KOPT-K1 (cell line): ENCODE measurements around the gene PRDX4.
"Not testable (repeated sequence)": the region's sequence is repeated elsewhere in the genome, so short reads cannot be mapped to it uniquely, and the experiment has no call there.

Experiments
- H3K27ac ChIP-seq: fragments of 200-600 bp; sonication (generic); 2 replicates; pipeline ENCODE4 v1.5.1; 2016; ENCODE audit warnings: antibody characterized with exemption, mild to moderate bottlenecking, low read depth, low read length; ENCODE audit not compliant: poor library complexity, severe bottlenecking
- H3K36me3 ChIP-seq: fragments of 200-600 bp; sonication (generic); 2 replicates; pipeline ENCODE4 v1.5.1; 2017; ENCODE audit warnings: antibody characterized with exemption, mild to moderate bottlenecking, low read length, moderate library complexity; ENCODE audit not compliant: insufficient read depth
- H3K9me3 ChIP-seq: fragments of 200-600 bp; sonication (generic); 2 replicates; pipeline ENCODE4 v1.5.1; 2017; ENCODE audit warnings: antibody characterized with exemption, low read length, mild to moderate bottlenecking; ENCODE audit not compliant: insufficient read depth, poor library complexity, severe bottlenecking

The PRDX4 gene

GRCh38 chrX:23661671-23662070 is 5.6 kb upstream of the PRDX4 start:
- Histone ChIP-seq H3K36me3 (no peaks in the 10 kb centered on the region), H3K27ac (no peak overlapping the region), H3K9me3 (no peaks in the 10 kb centered on the region)

DNA sequence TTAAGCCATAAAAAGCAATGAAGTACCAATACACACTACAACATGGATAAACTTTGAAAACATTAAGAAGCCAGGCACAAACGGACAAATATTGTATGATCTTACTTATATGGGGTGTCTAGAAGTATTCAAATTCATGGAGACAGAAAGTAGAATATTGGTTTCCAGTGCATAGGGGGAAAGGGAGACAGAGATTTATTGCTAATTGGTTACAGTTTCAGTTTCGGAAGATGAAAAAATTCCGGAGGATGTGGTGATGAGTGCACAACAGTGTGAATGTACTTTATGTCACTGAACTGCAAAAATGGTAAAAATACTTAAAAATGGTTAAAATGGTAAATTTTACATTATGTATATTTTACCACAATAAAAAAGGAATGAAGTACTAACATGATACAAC is 5.1 kb upstream of the PRDX4 start:
- H3K27ac ChIP-seq = no peak overlapping the region
- H3K9me3 ChIP-seq = no peaks in the 10 kb centered on the region
- no peaks in the 10 kb centered on the region for H3K36me3 ChIP-seq

GRCh38 chrX:23662853-23663252 is 4.4 kb upstream of the PRDX4 start:
- H3K36me3 ChIP-seq = no peaks in the 10 kb centered on the region
- no peak overlapping the region for H3K27ac ChIP-seq

DNA sequence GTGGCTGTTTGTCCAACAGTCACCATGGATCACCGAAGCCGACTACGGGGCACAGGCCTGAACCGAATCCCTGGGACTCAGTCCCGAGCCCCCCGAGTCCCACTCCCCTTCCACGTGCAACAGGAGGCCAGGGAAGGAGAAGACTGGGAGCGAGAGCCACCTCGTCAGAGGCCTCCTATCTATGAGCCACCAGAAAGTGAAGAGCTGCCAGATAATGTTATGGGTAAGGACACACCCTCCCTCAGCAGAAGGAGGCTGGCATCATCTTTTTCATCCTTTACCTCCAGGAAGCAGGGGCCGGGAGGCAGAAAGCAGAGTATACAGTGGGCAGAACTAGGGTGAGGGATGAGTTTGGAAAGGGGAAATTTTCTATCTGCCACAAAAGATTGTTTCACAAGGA is 2.8 kb upstream of the PRDX4 start:
- H3K9me3 ChIP-seq = no peaks in the 10 kb centered on the region

More at GRCh38 chrX:23662853-23663252, 4.4 kb upstream of the PRDX4 start:
- H3K9me3 ChIP-seq = no peaks in the 10 kb centered on the region

GRCh38 chrX:23666282-23666681 is 1.0 kb upstream of the PRDX4 start:
- H3K27ac ChIP-seq = no peak overlapping the region
- H3K36me3 ChIP-seq = peaks cover 7% of the 10 kb centered on the region; the same call in 1 of the 2 replicates
- no peaks in the 10 kb centered on the region for H3K9me3 ChIP-seq

More for the DNA sequence above, 2.8 kb upstream of the PRDX4 start:
- Histone ChIP-seq H3K27ac (no peak overlapping the region), H3K36me3 (no peaks in the 10 kb centered on the region)

GRCh38 chrX:23668335-23668734 is 1.0 kb downstream of the PRDX4 start:
- Histone ChIP-seq H3K27ac (peak overlapping the region; percentile 73), H3K9me3 (no peaks in the 10 kb centered on the region), H3K36me3 (peaks cover 27% of the 10 kb centered on the region)

GRCh38 chrX:23670528-23670927 is 3.2 kb downstream of the PRDX4 start:
- H3K9me3 ChIP-seq = no peaks in the 10 kb centered on the region
- H3K27ac ChIP-seq = no peak overlapping the region
- peaks cover 46% of the 10 kb centered on the region for H3K36me3 ChIP-seq

GRCh38 chrX:23673108-23673507 is 5.8 kb downstream of the PRDX4 start:
- no peak overlapping the region for H3K27ac ChIP-seq
- H3K9me3 ChIP-seq = no peaks in the 10 kb centered on the region
- peaks cover 67% of the 10 kb centered on the region for H3K36me3 ChIP-seq

DNA sequence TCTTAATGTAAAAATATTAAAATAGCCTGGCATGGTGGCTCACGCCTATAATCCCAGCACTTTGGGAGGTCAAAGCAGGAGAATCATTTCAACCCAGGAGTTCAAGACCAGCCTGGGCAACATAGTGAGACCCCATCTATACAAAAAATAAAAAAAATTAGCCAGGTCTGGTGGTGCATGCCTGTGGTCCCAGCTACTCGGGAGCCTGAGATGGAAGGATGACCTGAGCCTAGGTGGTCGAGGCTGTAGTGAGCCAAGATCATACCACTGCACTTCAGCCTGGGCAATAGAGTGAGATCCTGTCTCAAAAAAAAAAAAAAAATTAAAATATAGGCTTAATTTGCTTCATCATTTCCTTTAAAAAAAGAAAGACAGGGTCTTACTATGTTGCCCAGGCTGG is 9.2 kb downstream of the PRDX4 start:
- H3K27ac ChIP-seq, H3K9me3 ChIP-seq: not testable (repeated sequence)
- H3K36me3 ChIP-seq = peaks cover 68% of the 10 kb centered on the region

DNA sequence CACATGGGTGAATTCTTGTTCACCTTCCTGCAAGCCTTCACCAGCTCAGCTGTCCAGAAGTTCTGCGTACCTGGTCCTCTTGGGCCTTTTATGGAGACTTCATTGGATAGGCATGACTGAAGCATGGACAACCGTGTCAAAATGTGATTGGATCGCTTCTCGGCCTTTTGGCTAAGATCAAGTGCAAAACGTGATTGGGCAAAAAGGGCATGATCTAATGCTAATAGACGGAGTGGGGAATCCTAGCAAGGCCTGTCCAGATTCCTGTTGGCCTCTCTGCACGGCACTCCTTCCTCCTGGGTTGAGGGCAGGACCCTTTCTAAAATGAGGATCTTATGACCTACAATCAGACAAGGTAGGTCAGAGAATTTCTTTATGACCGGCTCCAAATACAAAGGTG is 24.9 kb downstream of the PRDX4 start:
- Histone ChIP-seq H3K9me3 (no peaks in the 10 kb centered on the region), H3K27ac (no peak overlapping the region), H3K36me3 (peaks cover 1% of the 10 kb centered on the region; the same call in 1 of the 2 replicates)

- Histone ChIP-seq H3K36me3 (no peaks in the 10 kb centered on the region), H3K9me3 (no peaks in the 10 kb centered on the region), H3K27ac (no peak overlapping the region)
Observed at GRCh38 chrX:23694606-23695005, 27.3 kb downstream of the PRDX4 start.

GRCh38 chrX:23699636-23700194 is 32.4 kb downstream of the PRDX4 start:
- Histone ChIP-seq H3K36me3 (no peaks in the 10 kb centered on the region), H3K9me3 (no peaks in the 10 kb centered on the region), H3K27ac (no peak overlapping the region)

GRCh38 chrX:23704673-23705206 is 37.4 kb downstream of the PRDX4 start:
- H3K36me3 ChIP-seq = no peaks in the 10 kb centered on the region
- no peak overlapping the region for H3K27ac ChIP-seq
- H3K9me3 ChIP-seq = no peaks in the 10 kb centered on the region

- Histone ChIP-seq H3K9me3 (no peaks in the 10 kb centered on the region), H3K36me3 (no peaks in the 10 kb centered on the region), H3K27ac (no peak overlapping the region)
Observed at GRCh38 chrX:23705235-23705634, 37.9 kb downstream of the PRDX4 start.

DNA sequence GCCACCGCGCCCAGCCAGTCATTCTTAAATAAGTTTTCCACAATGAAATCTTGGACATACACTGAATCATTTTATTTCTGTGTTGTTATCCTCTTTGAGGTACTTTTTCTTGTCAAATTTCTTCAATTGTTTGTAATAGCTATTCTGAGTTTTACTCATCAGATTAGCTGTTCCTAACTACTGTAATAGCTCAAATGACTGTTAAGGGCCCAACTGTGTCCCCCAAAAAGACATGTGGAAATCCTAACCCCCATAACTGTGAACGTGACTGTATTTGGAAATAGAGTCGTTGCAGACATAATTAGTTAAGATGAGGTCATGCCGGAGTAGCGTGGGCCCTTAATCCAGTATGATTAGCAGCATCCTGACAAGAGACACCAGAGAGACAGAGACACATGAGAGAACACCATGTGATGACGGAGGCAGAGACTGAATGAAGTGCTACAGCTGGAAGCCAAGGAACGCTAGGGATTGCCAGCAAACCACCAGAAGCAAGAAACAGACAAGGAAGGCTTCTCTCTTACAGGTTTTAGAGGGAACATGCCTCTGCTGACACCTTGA is 52.9 kb downstream of the PRDX4 start:
- H3K9me3 ChIP-seq = no peaks in the 10 kb centered on the region
- no peaks in the 10 kb centered on the region for H3K36me3 ChIP-seq
- no peak overlapping the region for H3K27ac ChIP-seq

GRCh38 chrX:23726191-23726590 is 58.9 kb downstream of the PRDX4 start:
- H3K36me3 ChIP-seq = no peaks in the 10 kb centered on the region
- H3K27ac ChIP-seq = no peak overlapping the region
- no peaks in the 10 kb centered on the region for H3K9me3 ChIP-seq
